ENCODE measurements around the gene GPR50. TPM values are rescaled to one million over a fixed set of nuclear protein-coding genes. Genes with fewer than 3 reads are reported as not detected.

Gene GPR50
- total and polyA plus RNA-seq, 2 of the 4 experiments (the other 2 are of a cell fraction) = not detected

DNA sequence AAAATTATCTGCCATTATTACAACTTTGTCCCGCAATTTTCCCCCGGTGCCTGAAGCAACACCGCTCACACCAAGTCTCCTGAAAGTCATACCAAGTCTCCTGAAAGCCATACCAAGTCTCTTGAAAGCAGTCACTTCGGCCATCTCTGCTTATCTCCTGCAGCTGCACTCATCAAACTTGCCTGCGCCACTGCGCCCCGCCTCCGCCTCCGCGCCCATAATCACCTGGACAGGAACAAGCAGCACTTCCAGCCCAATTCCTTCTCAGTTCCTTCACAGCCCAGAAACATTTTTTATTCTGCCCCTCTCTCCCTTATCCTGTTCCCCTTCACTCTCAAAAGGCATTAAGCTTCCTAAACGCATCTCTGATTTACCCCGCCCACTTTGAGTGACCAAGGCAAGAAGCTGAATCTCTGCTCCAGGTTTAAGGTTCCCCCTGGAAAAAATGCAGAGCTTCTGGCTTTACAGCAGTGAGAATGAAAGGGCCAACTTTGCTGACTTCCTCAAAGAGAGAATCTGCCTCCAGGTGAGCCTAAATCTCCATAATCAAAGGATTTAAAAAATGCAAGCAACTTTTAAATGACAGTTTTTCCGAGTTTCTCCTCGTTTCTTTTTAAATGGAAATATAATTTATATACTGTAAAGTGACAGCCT lies 7.7 kb downstream of the GPR50 start:
- no peak overlapping the region for H2BK20ac ChIP-seq (ENCODE audit: low read depth, low read length)
- H3K27me3 ChIP-seq (ENCODE audit: control insufficient read depth, insufficient read depth, low read length) = no peaks in the 10 kb centered on the region
- TF ChIP-seq RCOR1 (IDR thresholded peaks at IDR 0.05; ENCODE audit: insufficient replicate concordance, low read length) = no peak
- no peak for TF ChIP-seq CEBPB (IDR thresholded peaks at IDR 0.05; ENCODE audit: low read depth, low read length)
- no peak overlapping the region for H2BK120ac ChIP-seq (ENCODE audit: low read depth, low read length)
- no peaks in the 10 kb centered on the region for H3K9me1 ChIP-seq (ENCODE audit: insufficient read depth, low read length)
- no peak overlapping the region for H2AFZ ChIP-seq (replicated peaks; ENCODE audit: low read length, poor library complexity)
- POLR2A ChIA-PET (ENCODE audit: unreplicated experiment) = no interaction called here
- no peak overlapping the region for H2AK9ac ChIP-seq (replicated peaks; ENCODE audit: low read depth, low read length, poor library complexity)
- CTCF ChIA-PET = no interaction called here
- no peak overlapping the region for H3K27ac ChIP-seq (ENCODE audit: insufficient read depth, low read length)
- no peaks in the 10 kb centered on the region for H3K36me3 ChIP-seq (ENCODE audit: control insufficient read depth, insufficient read depth, low read length)
- no peaks in the 10 kb centered on the region for H3K4me1 ChIP-seq (ENCODE audit: control insufficient read depth, insufficient read depth, low read length)
- dilution Hi-C loops (cut with HindIII; ENCODE audit: low sequenced_read_pairs, unreplicated experiment) = no loop called here
- no peak overlapping the region for H3K4me3 ChIP-seq (ENCODE audit: insufficient read depth, low read depth, low read length)
- no peak overlapping the region for H3K18ac ChIP-seq (ENCODE audit: low read depth, low read length)
- ATAC-seq (ENCODE audit: low read depth) (no peak), DNase-seq (no peak)
- H3K23ac ChIP-seq (ENCODE audit: low read depth, low read length) = no peak overlapping the region
- no peak overlapping the region for H3K4ac ChIP-seq (ENCODE audit: low read depth, low read length)
- H4K20me1 ChIP-seq (ENCODE audit: insufficient read depth, low read length) = no peaks in the 10 kb centered on the region
- no peak overlapping the region for H4K8ac ChIP-seq (ENCODE audit: low read depth in 2 of 2, low read length in 2 of 2)
- H4K91ac ChIP-seq (ENCODE audit: insufficient read depth, low read depth, low read length) = no peak overlapping the region
- WGBS, 2 experiments (ENCODE audit: extremely low coverage in 2 of 2, insufficient read length in 1 of 2) = 53% methylated on average over 3 of the region's 14 CpGs; no CpG with 5 or more reads in 1 of the 2 experiments
- H3K14ac ChIP-seq (replicated peaks; ENCODE audit: low read depth, low read length) = no peak overlapping the region
- in situ Hi-C loops (cut with MboI; ENCODE audit: low sequenced_read_pairs) = no loop called here
- no peak overlapping the region for H3K9ac ChIP-seq (ENCODE audit: low read depth, low read length)
- no peaks in the 10 kb centered on the region for H3K79me1 ChIP-seq (ENCODE audit: low read depth in 1 of 2, low read length in 2 of 2)
- H2BK5ac ChIP-seq (ENCODE audit: low read depth, low read length, poor library complexity, severe bottlenecking) = no peak overlapping the region
- H2AK5ac ChIP-seq (ENCODE audit: low read depth, low read length) = no peak overlapping the region
- no peak overlapping the region for H3K4me2 ChIP-seq (ENCODE audit: low read depth, low read length)
- H4K5ac ChIP-seq (ENCODE audit: low read depth, low read length) = no peak overlapping the region
- no peak overlapping the region for H3K56ac ChIP-seq (ENCODE audit: extremely low read depth, insufficient read depth, low read length)
- BruUV-seq (replicated peaks) = no TSS peak
- H3K9me3 ChIP-seq (ENCODE audit: control insufficient read depth, insufficient read depth, low read length) = peaks cover 4% of the 10 kb centered on the region; the same call in 1 of the 2 replicates
- intact Hi-C loops (cut with micrococcal nuclease) = no loop called here
- no peak overlapping the region for H2BK15ac ChIP-seq (ENCODE audit: low read depth, low read length)

Measured in IMR-90 (cell line).